GM21423 (cell line): Measurements from ENCODE around the gene SLC66A1.

ENCODE experiments used
- ATAC-seq: cut with Tn5 transposase; IDR thresholded peaks from one replicate; pipeline ENCODE4 v1.9.1; 2021; ENCODE audit warnings: mild to moderate bottlenecking, moderate library complexity; ENCODE audit not compliant: unreplicated experiment

The SLC66A1 gene

DNA sequence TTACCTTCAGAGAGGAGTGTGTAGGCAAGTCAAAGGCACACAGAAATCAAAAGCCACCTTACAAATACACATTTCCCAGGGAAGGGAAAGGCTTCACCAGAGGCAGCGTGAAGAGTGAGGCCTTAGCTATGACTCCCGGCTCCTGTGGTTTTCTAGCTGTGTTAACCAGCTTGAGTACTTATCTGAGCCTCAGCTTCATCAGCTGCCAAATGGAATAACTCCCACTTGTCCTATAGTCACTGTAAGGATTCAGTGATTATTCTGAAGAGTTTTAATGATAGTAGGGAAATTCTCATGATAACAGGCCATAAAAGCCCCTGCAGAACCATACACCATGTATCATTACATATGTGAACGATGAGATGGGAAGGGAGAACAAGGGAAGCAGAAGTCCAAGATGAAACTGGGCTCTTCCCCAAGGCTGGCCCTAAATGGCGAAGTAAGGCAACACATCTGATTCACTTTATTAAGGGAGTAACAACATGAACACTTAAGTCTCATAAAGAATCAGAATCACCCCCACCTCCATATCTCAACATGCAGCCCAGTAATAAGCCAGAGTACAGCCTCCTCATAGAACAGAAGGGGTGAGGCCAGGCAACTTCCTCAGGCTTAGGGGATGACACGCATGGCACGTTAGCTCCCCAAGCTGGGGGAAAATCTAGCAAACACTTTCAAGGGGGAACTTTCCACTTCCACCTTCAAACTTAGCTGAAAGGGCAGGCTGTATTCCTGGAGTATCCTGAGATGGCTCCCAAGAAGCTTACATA lies 63.7 kb downstream of the SLC66A1 start:
- ATAC-seq: no peak

DNA sequence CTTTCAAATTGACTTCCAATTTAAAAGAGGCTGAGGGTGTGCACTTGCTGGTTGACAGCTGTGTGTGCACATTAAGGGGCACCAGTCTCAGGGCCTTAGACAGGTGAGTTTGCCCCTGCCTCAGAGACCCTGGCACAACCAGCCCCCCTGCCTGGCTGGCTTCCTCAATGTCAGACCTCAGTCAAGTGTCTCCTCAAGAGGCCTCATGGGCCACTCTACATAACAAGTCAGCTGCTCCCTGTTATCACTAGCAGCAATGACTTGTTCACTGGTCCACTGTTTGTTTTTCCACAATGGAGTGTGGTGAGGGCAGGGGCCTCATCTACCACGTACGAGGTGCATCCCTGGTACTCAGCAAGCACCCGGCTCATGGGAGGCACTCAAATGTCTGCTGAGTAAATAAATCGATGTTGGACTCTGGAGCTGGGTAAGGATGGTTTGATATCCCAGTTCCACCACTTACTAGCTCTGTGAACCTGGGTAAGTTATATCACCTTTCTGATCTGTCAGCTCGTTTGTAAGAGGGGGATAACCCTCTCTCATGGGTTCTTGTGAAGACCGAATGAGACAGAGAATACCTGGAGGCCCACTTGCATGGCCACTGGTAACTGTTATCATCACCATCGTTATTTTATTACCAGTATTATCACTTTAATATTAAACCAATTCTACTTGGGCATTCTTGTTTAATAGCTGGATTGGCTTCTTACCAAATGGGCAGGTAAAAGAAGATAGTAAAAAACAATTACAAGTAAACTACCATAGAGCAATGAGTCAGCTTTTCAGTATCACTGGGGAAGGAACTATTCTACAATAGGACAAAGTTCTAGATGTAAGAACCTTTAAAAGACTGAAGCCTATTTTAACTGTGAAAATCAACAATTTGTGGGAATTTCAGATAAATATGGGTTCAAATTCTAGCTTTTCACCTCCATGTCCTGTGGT lies 64.6 kb downstream of the SLC66A1 start:
- ATAC-seq: no peak

DNA sequence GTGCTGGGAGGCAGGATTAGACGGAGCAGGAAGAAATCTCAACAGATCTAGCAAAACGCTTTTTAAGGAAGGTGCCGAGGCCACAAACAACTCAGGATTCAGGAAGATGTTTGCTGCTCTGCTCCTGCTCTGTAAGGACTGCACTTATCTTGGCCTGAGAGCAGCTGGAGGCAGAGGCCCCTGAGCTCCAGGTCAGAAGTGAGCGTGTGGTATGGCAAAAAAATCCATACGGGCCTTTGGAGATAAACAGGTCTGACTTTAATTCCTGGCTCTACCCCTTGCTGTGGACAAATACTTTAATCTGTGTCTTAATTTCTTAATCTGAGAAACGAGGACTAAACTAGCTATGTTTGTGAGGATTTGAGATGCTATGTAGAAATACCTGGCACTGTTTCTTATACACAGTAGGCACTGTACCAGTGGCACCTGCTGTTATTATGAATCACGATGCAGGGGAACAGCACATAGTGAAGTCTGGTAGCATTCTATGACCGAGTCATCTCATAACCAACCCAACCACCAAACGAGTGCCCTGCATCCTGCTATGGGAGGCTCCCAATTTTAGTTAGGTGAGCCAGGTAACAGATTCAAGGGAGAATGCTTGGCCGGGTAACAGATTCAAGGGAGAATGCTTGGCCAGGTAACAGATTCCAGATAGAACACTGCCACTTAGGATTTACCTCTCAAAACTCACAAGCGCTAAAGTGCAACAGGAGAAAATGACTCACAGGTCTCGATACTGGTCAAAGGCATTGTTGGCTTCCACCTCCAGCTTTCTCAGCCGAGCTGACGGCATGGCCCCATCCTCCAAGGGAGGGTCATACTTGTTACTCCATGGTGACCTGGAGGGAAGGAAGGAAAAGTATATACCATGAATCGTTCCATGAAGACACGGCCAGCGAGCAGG lies 65.9 kb downstream of the SLC66A1 start:
- ATAC-seq: no peak
